ENCODE results near the gene GVQW3.

Gene GVQW3

DNA sequence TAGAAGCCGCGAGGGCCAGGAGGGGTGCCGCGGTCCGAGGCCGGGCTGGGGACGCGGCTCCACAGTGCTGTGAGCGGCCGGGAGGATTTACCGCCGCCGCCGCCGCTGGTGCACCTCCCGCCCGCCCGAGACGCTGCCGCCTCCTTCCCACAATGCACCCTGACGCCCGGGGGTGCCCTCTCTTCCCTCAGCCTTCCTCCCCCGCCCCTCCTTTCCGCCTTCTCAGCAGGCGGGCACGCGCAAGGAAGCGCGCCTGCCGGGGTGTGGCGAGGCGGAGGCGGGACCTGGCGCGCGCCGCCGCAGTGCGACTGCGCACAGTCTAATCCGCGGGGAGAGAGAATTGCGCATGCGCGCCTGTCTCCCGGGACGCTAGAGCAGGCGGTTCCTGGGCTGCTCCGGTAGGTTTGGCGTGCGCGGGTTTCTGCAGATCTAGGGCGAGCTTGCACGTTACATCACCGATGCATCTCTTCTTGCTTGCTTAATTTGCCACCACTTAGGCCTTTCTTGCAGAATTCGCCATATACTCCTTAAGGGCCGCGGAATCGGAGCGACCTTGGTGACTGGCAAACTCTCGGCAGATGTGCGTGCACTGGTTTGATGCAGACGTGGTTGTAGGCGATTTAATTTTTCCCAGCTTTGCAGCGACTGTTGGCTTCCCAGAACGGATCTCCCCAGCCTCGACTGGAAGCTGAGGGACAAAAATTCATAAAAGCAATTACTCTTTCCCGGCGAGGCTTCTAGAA is at the start of gene GVQW3, which contains the start of gene THAP12:
TSS of gene GVQW3 (plus strand) at position 347 of the 743 bp plus-strand sequence. CDS start 506 bp downstream, outside the sequence.
TSS of gene THAP12 (minus strand) at position 156 of the 743 bp plus-strand sequence. CDS start 296 bp downstream, outside the sequence.
- FAIRE-seq: no peak

DNA sequence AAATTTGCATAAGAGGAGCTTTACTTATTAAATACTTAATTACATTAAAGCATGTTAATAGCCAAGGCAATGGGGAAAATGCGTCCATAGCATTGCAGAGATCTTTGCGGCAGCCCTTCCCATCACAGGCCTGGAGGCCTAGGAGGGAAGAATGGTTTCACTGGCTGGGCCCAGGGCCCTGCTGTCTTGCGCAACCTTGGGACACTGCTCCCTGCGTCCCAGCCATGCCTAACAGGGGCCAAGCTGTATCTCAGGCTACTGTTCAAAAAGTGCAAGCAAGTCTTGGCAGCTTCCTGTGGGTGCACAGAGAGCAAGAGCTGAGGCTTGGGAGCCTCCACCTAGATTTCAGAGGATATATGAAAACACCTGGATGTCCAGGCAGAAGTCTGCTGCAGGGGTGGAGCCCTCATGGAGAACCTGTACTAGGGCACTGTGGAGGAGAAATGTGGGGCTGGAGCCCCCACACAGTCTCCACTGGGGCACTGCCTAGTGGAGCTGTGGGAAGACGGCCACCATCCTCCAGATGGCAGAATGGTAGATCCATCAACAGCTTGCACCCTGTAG is 46.2 kb upstream of the GVQW3 start:
- FAIRE-seq: no peak

DNA sequence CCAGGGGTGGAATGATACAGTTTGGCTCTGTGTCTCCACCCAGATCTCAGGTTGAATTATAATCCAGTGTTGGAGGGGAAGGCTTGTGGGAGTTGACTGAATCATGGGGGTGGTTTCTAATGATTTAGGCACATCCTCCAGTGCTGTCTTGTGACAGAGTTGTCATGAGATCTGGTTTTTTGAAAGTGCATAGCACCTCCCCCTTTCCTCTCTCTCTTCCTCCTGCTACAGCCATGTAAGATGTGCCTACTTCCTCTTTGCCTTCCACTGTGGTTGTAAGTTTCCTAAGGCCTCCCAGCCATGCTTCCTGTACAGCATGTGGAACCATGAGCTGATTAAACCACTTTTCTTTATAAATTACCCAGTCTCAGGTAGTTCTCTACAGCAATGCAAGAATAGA is 45.3 kb upstream of the GVQW3 start:
- FAIRE-seq: no peak

DNA sequence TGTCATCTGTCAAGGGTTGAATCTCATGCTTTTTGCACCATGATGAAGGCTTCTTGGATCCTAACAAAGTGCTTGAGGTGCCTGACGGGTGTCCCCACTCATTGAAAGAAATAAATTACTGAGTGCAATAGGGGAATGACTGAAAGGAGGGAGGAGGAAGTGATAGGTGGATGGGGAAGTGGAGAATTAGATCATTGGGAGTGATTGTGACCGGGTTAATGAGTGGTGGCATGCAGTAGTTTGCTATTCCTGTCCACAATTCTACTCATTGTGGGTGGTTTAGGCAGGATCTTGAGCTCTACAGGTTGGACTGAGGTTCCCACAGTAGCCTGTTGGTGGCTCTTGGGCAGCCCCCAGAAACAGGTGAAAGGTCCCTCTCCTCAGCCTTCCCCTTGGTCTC is 44.5 kb upstream of the GVQW3 start:
- no peak for FAIRE-seq

DNA sequence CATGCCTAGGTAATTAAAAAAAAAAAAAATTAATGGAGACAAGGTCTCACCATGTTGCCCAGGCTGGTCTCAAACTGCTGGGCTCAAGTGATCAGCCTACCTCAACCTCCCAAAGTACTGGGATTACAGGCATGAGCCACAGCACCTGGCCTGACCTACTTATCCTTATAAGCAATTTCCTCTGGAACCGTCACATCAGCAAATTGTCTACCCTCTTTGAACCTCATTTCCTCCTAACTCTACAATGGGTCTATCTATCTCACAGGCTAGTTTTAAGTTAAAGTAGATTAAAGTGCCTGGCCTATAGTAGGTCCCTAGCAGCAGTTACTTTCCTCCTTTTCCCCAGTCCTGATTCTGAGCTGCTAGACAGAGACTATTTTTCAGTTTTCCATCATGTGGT is 43.7 kb upstream of the GVQW3 start:
- no peak for FAIRE-seq

DNA sequence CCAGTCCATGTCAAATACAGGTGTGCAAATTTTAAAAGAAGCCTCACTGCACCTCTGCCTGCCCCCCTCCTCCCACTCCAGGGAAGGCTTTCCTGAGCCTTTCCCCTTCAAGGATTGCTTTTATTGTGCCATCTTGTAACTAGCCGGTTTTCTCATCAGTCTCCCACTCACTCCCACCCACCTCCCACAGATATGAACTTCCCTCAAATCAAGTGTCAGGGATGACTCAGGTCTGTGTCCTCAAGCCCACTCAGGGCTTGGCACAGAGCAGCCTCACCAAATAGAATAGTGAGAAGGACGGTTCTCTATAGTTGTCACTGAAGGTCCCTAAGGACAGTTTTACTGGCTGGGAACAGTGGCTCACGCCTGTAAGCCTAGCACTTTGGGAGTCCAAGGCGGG is 43.2 kb upstream of the GVQW3 start:
- no peak for FAIRE-seq

DNA sequence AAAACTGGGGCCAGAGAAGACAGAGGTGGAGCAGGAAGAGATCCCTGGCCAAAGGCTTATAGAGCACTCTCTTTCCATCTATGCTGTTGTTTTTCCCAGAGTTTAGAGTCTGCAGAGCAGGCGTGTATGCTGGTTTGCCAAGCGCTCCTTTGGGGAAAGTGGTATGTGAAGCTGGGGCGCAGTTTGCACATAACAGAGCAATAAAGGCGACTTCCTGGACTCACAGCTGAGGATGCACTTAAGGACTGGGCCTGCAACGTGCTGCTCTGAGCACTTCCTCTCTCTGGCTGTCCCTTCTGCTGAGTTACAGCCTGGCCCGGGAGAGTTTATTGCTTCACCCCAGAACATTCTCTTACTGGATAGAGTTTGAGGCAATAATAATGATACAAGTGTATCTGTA is 41.9 kb upstream of the GVQW3 start:
- no peak for FAIRE-seq

DNA sequence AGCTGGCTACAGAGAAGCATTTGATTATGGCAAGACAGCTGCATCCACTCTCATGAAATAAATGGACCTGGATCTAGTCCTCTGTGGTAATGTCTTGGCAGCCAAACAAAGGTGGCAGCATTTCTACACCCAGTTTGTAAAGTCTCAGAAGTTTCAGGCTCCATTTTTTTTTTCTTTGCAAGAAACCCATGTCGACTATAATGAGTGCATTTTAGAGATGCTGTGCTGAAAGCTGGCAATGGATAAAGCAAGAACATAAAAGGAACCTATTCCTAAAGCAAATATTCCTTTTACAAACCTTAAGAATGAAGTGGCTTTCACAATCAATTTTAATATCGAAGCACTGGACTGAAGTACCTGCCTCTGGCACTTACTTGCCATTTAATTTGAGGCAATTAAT is 33.7 kb upstream of the GVQW3 start:
- no peak for FAIRE-seq

DNA sequence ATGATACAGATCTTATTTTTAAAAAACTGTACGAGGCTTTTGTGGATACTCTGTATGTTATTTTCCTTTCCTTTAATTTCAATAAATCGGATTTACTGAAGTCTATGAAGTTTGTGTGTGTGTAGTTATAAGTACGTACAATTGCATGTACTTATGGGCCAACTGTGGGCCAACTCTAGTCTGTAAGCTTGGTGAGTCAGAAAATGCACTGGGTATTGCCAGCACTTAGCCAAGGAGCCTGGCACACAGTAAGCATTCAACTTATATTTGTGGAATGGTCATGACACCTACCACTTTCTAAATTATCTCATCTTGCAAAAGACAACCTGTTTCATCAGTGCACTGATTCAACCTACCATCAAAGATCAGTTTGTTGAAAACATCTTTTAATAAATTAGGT is 32.8 kb upstream of the GVQW3 start:
- FAIRE-seq: no peak

DNA sequence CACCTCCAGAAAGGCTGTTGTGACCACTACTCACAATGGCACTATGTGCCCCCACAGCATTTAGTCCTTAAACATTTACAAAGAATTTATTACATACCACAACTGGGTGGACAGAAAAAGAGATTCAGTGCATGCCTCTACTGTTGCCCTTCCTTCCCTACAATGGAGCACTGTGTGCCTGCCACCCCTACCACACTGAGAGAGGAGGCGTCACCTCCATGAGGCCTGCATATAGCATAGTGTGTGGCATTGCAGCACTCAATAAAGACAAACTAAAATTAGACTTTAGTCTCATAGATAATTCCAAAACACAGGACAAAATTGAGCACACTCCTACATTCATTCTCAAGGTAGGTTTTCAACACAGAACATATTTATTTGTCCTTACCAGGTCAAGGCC is 26.0 kb upstream of the GVQW3 start:
- FAIRE-seq: no peak

DNA sequence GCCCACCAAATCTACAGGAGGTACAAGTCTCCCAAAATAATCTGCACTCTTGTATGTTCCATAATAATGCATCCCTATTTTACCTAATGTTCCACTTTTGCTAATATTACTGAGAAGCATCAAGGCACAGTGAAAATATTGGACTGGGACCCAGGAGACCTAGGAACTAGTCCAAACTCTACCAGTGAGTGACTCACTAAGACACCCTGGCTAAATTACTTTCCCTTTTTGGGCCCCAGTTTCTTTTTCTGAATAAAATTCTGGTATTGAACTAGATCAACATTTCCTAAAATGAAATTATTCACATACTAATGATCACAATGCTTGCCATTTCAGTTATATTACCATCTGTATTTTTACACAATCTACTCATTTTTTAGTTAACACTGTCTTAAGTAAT is 19.7 kb upstream of the GVQW3 start:
- no peak for FAIRE-seq

DNA sequence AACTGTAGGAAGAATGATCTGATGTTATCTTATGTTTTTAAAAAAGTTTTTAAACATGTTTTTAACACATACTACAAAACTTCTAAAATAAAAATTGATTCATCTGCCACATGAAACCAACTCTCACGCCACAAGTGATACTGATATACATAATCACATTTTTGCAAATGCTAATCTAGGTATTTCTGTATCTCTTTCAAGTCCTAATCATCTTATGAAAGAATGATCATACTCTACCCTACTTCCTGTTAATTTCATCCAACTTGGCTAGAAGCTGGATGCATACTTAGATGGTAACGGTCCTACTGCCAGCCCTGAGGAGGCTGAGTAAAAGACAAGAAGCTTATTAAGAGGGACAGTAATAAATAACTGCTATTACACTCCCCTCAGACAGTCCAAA is 19.3 kb upstream of the GVQW3 start:
- FAIRE-seq: no peak

DNA sequence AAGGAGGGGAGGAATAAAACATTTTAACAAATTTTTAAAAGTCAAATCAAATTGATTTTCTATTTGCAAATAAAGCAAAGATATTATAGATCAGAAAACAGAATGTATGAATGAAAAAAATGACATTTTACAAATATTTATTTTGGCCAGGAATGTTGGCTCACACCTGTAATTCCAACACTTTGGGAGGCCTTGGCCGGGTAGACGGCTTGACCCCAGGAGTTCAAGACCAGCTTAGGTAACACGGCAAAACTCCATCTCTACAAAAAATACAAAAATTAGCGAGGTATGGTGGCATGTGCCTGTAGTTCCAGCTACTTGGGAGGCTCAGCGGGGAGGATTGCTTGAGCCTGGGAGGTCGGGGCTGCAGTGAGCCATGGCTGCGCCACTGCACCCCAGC is 18.4 kb upstream of the GVQW3 start:
- FAIRE-seq: no peak

DNA sequence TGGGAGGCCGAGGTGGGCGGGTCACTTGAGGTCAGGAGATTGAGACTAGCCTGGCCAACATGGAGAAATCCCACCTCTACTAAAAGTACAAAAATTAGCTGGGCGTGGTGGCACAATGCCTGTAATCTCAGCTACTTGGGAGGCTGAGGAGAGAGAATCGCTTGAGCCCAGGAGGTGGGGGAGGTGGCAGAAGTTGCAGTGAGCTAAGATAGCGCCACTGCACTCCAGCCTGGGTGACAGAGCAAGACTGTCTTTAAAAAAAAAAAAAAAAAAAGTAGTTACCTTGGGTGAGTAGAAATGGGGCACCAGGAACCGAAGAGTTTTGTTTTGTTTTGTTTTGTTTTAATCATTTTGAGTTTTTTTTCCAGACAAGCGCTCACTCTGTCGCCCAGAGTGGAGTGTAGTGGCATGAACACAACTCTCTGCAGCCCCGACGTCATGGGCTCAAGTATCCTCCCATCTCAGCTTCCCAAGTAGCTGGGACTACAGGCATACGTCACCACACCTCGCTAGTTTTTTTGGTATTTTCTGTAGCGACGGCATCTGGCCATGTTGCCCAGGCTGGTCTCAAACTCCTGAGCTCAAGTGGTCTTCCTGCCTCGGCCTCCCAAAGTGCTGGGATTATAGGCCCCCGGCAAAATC is 16.0 kb upstream of the GVQW3 start:
- no peak for FAIRE-seq

DNA sequence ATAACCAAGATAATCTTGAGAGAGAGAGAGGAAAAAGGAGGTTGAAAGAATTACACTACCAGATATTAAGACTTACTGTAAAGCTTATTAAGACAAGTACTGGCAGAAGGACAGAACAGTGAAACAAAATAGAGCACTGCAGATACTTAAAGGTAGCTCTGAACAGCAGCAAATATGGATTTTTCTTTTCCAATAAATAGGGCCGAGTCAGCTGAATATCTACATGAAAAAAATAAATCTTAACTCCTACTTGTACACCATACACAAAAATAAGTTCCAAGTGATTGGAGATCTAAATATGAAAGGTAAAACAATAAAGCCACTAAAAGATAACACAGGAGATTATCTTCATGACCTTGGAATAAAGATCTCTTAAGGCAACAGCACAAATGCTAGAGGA is 12.6 kb upstream of the GVQW3 start:
- FAIRE-seq: no peak

DNA sequence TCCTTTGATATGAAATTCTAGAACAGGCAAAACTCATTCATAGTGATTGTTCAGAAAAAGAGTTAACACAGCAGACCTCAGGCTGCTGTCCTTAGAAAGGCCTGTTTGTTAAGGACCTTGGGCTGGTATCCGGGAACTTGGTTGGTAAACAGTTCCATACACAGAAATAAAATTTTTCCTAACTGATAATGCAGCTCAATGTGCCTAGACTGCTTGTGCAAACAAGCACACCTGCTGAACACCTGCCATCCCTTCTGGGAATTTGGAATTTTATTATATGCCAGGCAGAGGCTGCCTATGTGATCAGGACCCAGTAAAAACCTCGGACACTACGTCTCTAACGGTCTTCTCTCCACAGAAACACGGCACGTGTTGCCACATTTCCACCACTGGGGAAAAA is 11.7 kb upstream of the GVQW3 start:
- no peak for FAIRE-seq

DNA sequence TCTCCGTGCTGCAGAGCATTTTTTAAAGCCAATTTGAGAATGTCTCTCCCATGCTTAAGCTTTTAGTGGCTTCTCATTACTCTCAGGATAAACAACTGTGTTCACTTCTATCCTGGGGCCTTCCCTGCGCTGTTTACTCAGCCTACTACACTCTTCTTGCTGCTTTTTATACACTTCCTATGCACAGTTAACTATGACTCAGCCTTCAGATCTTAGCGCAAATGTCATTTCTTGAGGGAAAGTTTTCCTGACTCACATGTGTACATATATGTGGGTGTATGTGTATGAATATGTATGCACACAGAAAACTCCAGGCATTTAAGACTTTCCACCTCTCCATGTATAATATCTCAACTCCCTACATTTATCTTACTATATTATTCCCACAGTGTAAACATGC is 10.0 kb upstream of the GVQW3 start:
- no peak for FAIRE-seq

DNA sequence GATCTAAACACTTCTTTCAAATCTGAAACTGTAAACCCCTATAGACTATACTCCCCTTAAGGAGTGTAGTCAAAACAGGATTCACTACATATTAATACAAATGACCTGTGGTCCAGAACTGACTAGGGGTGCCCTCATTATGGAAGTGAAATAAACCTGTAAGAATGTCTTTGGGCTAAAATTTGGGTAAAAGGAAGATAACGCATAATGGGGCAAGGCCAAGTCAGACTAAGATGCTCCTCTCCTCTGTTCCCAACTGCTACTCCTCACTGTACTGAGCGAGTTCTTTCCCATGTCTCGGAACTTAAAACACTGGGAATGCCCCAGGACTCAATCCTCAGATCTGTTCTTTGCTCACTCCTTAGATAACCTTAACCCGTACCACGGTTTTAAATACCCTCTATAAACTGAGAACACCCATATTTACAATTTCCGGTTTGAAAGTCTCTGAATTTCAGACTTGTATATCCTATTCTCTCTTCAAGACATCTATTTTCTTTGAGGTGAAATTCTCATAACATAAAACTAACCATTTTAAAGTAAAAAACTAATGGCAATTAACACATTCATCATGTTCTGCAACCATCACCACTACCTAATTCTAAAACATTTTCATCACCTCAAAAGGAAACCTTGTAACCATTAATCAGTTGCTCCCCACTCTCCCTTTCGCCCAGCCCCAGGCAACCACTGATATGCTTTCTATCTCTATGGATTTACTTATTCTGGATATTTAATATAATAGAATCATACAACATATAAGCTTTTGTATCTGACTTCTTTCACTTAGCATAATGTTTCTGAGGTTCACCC is 4.2 kb upstream of the GVQW3 start:
- FAIRE-seq: no peak

DNA sequence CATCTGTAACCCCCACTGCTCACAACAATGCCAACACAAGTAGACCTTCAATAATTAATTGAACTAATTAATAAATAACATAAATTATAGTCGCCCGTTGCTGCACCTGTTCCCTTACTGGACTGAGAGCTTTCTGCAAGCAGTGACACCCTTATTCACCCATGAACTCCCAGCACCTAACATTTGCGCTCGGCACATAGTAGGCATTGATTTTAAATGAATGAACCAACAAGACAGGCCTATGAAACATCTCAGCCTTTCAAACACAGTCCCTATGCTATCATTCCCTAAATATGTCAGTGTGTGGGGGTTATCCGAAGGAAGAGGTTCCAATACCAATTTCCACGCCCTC is 1.3 kb upstream of the GVQW3 start:
- FAIRE-seq: no peak

DNA sequence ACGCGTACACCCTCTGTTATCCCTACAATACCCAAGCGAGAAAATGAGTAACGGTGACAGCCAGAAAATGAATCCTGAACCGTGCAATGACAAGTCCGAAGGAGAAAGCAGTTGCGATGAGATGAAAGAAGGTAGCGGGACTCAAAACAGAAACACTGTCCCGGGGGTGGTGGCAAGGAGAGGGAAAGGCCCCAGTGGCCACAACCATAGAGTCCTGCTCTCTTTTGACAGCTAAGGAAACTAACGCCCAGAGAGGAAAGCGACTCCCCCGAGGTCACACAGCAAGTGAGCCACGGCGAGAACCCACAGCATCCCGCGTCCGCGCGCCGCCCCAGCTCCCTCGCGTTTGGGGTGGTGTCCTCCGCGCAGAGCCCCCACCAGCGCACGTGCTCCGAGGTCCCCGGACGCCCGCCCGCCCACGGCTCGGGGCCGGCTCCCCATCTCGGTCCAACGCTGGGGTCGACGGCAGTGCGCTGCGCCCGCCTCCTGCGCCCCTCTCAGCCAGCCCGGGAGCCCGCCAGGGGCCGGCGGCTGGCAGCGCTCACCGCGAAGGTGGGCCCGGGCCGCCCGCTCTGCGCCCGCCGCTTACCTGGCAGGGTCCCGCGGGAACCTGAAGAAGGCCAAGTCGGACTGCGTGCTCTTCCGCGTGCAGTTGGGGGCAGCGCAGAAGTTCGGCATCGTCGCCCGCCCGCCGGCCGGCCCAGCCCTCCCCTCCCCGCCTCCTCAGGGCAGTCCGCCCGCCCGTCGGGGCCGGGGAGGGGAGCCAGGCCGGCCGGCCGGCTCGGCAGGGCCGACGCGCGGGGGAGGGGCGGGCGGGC is 755 bp upstream of the GVQW3 start:
- no peak for FAIRE-seq

DNA sequence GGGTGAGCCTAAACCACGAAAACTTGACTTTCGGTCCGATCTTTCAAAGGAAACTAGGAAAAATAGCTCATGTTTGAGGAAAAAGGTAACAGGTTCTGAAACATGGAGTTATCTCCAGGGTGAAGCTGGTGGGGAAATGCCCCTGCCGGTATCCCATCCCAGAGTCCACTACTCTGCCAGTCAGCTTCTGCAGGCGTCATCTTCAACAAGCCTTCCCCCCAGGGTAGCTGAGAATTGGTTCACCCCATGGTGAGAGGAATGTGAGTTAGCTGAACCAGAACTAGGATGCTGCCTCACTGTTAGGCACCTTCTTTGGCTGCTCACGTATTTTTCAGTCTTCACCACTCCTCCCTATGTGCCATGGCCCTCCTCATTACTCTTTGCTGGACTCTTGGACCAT is 1.1 kb downstream of the GVQW3 start:
- no peak for FAIRE-seq

DNA sequence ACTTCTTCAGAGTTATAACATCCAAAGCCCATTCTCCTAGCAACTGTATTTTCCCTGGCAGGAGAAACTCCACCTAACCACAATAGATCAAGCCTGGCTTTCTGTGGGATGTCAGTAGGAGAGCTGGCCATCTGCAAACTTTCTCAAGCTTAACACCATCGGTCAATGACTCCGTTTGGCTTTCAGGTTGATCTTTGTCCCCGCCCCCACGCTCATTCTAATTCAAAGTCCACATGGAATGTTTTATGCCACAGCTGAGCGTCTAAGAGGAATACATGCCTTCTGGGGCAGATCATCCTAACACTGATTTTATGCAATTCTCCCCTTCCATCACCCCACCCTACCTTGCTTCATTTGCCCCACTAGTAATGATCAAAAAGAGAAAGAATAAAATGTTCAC is 4.8 kb downstream of the GVQW3 start:
- FAIRE-seq: no peak

DNA sequence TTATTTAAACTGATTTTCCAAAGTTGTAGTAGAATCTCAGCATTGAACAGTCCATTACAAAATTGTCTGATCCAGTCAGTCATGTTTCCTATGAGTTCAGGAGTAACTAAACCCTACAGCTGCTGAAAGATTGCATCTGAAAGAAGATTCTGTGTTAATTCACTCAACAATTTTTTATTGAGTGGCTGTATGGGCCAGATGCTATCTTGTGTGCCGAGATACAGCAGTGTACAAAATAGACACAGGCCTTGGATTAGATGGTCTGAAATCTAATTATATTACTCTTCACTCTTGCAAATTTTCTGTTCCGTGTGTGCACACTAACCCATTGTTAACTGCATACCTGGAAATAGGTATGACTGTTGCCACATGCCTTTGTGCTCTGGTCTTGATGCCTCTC is 7.3 kb downstream of the GVQW3 start:
- no peak for FAIRE-seq

Measured in TTC549 (cell line).